Gastroesophageal sphincter (tissue), 4 donors: ENCODE data around the gene CCM2L. TPM values are rescaled to one million over a fixed set of nuclear protein-coding genes. Genes with fewer than 3 reads are reported as not detected.

Experiments
- ATAC-seq: fragments of 150-250 bp; one replicate; pipeline ENCODE4 v1.9.1; 2016; ENCODE audit warnings: mild to moderate bottlenecking, moderate library complexity
- H3K27ac ChIP-seq, 4 donors: fragments of 200-600 bp; sonication (generic) in 3 of 4; 1 replicate in 3 of 4; 2 replicates in 1 of 4; pipeline ENCODE4 v1.5.1; 2016 to 2019
- H3K27me3 ChIP-seq: fragments of 200-600 bp; sonication (generic); one replicate; pipeline ENCODE4 v1.5.1; 2019
- H3K36me3 ChIP-seq, 2 donors: fragments of 200-600 bp; sonication (generic); one replicate each; pipeline ENCODE4 v1.5.1; 2019; ENCODE audit warnings: control low read depth in 1 of 2
- H3K4me1 ChIP-seq, 3 donors: fragments of 200-600 bp; sonication (generic); 1 replicate in 2 of 3; 2 replicates in 1 of 3; pipeline ENCODE4 v1.5.1; 2016 to 2019; ENCODE audit warnings: control low read depth in 2 of 3
- H3K4me3 ChIP-seq, 2 donors: fragments of 200-600 bp; sonication (generic); one replicate each; pipeline ENCODE4 v1.5.1; 2019; ENCODE audit warnings: mild to moderate bottlenecking in 1 of 2, moderate library complexity in 1 of 2
- H3K9me3 ChIP-seq, 3 donors: fragments of 200-600 bp; sonication (generic); one replicate each; pipeline ENCODE4 v1.5.1; 2017 to 2019; ENCODE audit warnings: control low read depth in 2 of 3
- EP300 ChIP-seq: sonication (generic); formaldehyde crosslinking; IDR thresholded peaks from one replicate; pipeline ENCODE4 v1.6.1; 2017; ENCODE audit warnings: antibody characterized with exemption, mild to moderate bottlenecking
- POLR2A ChIP-seq, 2 donors: fragments of 450-650 bp; IDR thresholded peaks; one replicate each; pipeline ENCODE4 v1.6.1; 2017; ENCODE audit warnings: antibody characterized with exemption in 2 of 2, mild to moderate bottlenecking in 2 of 2, moderate library complexity in 1 of 2
- POLR2AphosphoS5 ChIP-seq: sonication (generic); formaldehyde crosslinking; IDR thresholded peaks from one replicate; pipeline ENCODE4 v1.6.1; 2017; ENCODE audit warnings: antibody characterized with exemption
- WGBS, 2 donors: methylation state at CpG; one replicate each; pipeline ENCODE4 v1.1.5; 2018; ENCODE audit warnings: low coverage in 1 of 2; 5-methylcytosine and 5-hydroxymethylcytosine counted together
- total RNA-seq, 4 donors: library from RNA; depleted of rRNA; stranded (reverse); fragments of >200 nt; gene quantifications; one replicate each; pipeline ENCODE4 v1.1.0, GENCODE V29; 2016
- TF ChIP-seq, protein P1 (sequence below), 4 experiments: fragments of 200-600 bp in 2 of 4; fragments of 450-650 bp in 2 of 4; sonication (generic) in 1 of 4; IDR thresholded peaks; one replicate each; pipeline ENCODE4 v1.5.1; 2017 to 2019; ENCODE audit warnings: antibody characterized with exemption in 4 of 4, mild to moderate bottlenecking in 2 of 4, moderate library complexity in 2 of 4

The CCM2L gene
- total RNA-seq, 4 donors from 2014 or later: 3.0 to 9.3 (median 5.6) TPM

DNA sequence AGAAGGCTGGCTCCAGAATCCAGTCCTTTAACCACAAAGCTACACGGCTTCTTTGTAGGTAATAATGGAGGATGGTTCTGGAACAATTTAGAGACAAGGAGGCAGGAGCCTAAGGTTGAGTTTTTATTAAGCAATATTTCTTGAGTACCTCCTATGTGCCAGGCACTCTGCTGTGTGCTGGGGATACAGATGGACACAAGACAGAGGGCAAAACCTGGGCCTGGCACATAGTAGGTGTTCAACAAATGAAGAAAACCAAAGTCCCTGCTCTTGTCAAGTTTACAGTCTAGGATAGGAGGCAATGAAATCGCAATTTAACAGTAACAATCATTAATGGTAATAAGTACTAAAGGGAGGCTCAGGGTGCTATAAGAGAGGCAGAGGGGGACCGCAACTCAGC is 17.4 kb downstream of the CCM2L start:
- Histone ChIP-seq H3K36me3 (no peaks in the 10 kb centered on the region), H3K9me3 (no peaks in the 10 kb centered on the region), H3K4me3 (no peak overlapping the region), H3K27me3 (peaks cover 61% of the 10 kb centered on the region), H3K4me1 (peaks cover 0 to 12% (median 5%) of the 10 kb centered on the region in 3 donors), H3K27ac (no peak overlapping the region)
- TF ChIP-seq EP300 (no peak), POLR2AphosphoS5 (no peak), POLR2A (IDR thresholded peaks at IDR 0.05) (no peak)
- TF ChIP-seq, protein P1, sequence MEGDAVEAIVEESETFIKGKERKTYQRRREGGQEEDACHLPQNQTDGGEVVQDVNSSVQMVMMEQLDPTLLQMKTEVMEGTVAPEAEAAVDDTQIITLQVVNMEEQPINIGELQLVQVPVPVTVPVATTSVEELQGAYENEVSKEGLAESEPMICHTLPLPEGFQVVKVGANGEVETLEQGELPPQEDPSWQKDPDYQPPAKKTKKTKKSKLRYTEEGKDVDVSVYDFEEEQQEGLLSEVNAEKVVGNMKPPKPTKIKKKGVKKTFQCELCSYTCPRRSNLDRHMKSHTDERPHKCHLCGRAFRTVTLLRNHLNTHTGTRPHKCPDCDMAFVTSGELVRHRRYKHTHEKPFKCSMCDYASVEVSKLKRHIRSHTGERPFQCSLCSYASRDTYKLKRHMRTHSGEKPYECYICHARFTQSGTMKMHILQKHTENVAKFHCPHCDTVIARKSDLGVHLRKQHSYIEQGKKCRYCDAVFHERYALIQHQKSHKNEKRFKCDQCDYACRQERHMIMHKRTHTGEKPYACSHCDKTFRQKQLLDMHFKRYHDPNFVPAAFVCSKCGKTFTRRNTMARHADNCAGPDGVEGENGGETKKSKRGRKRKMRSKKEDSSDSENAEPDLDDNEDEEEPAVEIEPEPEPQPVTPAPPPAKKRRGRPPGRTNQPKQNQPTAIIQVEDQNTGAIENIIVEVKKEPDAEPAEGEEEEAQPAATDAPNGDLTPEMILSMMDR (IDR thresholded peaks at IDR 0.05): no peak
- 93 to 100% methylated on average over 2 to 3 of the region's 3 CpGs for WGBS, 2 donors
- no peak for ATAC-seq

DNA sequence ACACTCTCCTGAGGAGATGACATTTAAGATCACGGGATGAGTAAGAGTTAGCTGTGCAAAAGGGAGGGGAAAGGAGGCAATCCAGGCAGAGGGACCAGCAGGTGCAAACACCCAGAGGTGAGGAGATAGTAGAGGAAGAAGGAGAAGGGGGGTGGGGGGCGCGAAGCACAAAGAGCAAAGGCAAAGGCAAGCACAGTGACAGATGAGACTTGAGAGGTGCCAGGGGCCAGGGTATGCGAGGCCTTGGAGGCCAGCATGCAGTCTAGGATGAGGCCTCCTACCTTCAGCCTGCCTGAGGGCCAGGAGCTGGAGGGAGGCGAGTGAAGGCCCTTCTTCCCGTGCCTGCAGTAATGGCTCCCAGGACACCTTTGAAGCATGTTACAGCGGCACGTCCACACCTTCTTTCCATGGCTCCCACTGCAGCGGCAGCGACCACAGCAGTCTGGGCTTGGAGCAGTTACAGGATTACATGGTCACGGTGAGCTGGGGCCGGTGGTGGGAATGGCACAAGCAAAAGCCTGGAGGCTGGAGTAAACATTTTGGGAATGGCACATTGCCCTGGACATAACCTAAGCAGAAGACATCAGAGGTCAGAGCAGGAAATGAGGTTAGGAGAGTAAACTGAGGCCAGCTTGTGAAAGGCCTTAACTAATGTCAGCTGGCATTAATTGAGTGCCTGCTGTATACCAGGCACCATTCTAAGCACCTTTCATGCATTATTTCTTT is 18.6 kb downstream of the CCM2L start:
- Histone ChIP-seq H3K27me3 (peaks cover 59% of the 10 kb centered on the region), H3K9me3 (no peaks in the 10 kb centered on the region), H3K4me3 (no peak overlapping the region), H3K27ac (no peak overlapping the region), H3K4me1 (peaks cover 0 to 12% (median 5%) of the 10 kb centered on the region in 3 donors), H3K36me3 (no peaks in the 10 kb centered on the region)
- ATAC-seq: no peak
- 40 to 55% methylated on average over 10 to 12 of the region's 12 CpGs for WGBS, 2 donors
- no peak for TF ChIP-seq POLR2AphosphoS5
- no peak for TF ChIP-seq EP300
- TF ChIP-seq POLR2A (IDR thresholded peaks at IDR 0.05): no peak
- TF ChIP-seq, protein P1 (IDR thresholded peaks at IDR 0.05): no peak

DNA sequence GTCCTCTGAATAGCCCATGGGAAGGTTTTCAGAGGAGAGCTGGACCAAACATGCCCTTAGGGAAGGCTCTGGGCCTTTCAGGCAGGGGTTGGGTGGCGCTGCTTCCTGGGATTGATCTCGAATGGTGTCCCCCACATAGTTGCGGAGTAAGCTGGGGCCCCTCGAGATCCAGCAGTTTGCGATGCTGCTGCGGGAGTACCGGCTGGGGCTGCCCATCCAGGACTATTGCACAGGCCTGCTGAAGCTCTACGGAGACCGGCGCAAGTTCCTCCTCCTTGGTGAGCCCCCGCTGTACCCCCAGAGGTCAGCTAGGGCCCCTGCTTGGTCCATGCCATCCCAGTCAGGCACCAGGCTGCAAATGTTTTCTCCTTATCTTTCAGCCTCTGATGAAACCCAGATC is 19.3 kb downstream of the CCM2L start:
- no CpG with 5 or more reads among the region's 11 CpGs for WGBS, 2 donors
- H3K4me1 ChIP-seq: peaks cover 0 to 12% (median 5%) of the 10 kb centered on the region in 3 donors
- H3K4me3 ChIP-seq: no peak overlapping the region
- H3K36me3 ChIP-seq: no peaks in the 10 kb centered on the region
- H3K27ac ChIP-seq: no peak overlapping the region
- TF ChIP-seq POLR2A (IDR thresholded peaks at IDR 0.05) (no peak), POLR2AphosphoS5 (no peak), EP300 (no peak)
- TF ChIP-seq, protein P1 (IDR thresholded peaks at IDR 0.05): no peak
- H3K9me3 ChIP-seq: no peaks in the 10 kb centered on the region
- no peak for ATAC-seq
- peaks cover 59% of the 10 kb centered on the region for H3K27me3 ChIP-seq

DNA sequence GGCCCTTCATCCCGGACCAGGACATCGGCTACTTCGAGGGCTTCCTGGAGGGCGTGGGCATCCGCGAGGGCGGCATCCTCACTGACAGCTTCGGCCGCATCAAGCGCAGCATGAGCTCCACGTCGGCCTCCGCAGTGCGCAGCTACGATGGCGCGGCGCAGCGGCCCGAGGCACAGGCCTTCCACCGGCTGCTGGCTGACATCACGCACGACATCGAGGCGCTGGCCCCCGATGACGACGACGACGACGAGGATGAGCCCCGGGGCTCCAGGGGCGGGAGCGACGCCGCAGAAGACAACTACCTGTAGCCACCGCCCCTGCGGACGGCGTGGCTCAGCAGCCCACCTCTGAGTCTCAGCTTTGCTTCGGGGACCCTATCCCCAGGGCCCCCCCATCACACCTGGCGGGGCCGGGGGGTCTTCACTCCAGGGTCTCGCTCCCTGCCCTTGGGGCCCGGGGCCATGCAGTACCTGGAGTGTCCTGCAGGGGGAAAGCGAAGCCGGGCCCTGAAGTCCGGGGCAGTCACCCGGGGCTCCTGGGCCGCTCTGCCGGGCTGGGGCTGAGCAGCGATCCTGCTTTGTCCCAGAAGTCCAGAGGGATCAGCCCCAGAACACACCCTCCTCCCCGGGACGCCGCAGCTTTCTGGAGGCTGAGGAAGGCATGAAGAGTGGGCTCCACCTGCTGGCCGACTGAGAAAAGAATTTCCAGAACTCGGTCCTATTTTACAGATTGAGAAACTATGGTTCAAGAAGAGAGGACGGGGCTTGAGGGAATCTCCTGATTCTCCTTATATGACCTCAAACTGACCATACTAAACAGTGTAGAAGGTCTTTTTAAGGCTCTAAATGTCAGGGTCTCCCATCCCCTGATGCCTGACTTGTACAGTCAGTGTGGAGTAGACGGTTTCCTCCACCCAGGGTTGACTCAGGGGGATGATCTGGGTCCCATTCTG is 21.0 kb downstream of the CCM2L start:
- Histone ChIP-seq H3K36me3 (no peaks in the 10 kb centered on the region), H3K27ac (no peak overlapping the region), H3K4me1 (peaks cover 0 to 12% (median 5%) of the 10 kb centered on the region in 3 donors), H3K27me3 (peaks cover 62% of the 10 kb centered on the region), H3K4me3 (peak overlapping the region in 1 of 2 donors; percentile 38), H3K9me3 (no peaks in the 10 kb centered on the region)
- ATAC-seq: peak; percentile 86
- TF ChIP-seq, protein P1 (IDR thresholded peaks at IDR 0.05): peak; percentile 74 to 84 (median 78)
- no peak for TF ChIP-seq POLR2A (IDR thresholded peaks at IDR 0.05)
- no peak for TF ChIP-seq EP300
- TF ChIP-seq POLR2AphosphoS5: no peak
- 7 to 23% methylated on average over 3 to 10 of the region's 59 CpGs for WGBS, 2 donors
